ENCODE measurements around the gene ADGRA1.
"Not testable (repeated sequence)": the region's sequence is repeated elsewhere in the genome, so short reads cannot be mapped to it uniquely, and the experiment has no call there.

ADGRA1 gene

GRCh38 chr10:133127291-133128125 is 39.8 kb downstream of the ADGRA1 start:
- DNase-seq (ENCODE audit: low spot score): peak; percentile 70

GRCh38 chr10:133128126-133129070 is 40.7 kb downstream of the ADGRA1 start:
- no peak for DNase-seq (ENCODE audit: low spot score)

DNA sequence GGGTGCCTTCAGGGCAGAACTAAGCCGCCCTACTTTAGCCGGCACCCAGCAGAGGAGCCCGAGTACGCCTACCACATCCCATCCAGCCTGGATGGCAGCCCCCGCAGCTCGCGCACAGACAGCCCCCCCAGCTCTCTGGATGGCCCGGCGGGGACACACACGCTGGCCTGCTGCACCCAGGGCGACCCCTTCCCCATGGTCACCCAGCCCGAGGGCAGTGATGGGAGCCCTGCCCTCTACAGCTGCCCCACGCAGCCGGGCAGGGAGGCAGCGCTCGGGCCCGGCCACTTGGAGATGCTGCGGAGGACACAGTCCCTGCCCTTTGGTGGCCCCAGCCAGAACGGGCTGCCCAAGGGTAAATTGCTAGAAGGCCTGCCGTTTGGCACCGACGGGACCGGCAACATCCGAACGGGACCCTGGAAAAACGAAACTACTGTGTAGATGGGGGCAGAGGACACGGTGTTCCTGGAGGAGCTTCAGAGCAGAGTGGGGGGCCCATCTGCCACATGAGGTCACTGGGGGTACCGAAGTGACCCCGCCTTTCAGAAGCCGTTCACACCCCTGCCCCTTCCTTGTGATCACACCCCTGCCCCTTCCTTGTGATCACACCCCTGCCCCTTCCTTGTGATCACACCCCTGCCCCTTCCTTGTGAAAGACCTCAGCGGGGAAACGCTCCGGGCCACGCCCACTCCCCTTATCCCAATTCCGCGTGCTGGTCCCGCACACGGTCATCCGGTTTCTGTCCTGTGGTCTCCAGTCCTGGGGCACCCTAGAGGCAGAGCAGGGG is 41.5 kb downstream of the ADGRA1 start:
- DNase-seq (ENCODE audit: low spot score): no peak

GRCh38 chr10:133129859-133130495 is 42.3 kb downstream of the ADGRA1 start:
- no peak for DNase-seq (ENCODE audit: low spot score)

DNA sequence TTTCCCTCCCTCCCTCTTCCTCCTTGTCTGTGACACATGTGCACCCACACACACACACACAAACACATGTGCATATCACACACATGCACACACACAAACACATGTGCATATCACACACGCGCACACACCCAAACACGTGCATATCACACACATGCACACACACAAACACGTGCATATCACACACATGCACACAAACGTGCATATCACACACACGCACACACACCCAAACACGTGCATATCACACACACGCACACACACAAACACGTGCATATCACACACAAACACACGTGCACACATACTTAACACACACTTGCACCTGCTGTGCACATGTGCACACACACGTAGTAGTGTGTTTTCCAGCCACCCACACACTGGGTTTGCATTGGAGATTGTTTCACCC is 42.9 kb downstream of the ADGRA1 start:
- DNase-seq (ENCODE audit: low spot score): no peak

DNA sequence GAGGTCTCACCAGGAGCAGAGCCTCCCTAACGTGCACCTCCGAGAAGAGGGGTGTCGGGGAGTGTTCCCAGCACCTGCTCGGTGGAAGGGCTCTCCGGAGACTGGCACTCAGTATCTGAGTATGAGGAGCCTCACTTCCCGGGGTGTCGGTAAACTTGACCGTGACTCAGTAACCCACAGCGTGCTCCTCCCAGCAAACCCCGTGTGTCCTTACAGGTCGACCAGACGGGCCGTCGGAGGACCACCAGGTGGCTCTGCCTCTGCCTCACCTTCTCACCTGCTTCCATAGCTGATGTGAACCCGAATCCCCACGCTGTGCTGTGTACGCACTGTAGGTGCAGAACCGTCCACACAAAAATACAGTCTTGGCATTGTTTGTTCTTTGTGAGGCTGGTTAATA is 43.3 kb downstream of the ADGRA1 start:
- DNase-seq (ENCODE audit: low spot score): no peak

DNA sequence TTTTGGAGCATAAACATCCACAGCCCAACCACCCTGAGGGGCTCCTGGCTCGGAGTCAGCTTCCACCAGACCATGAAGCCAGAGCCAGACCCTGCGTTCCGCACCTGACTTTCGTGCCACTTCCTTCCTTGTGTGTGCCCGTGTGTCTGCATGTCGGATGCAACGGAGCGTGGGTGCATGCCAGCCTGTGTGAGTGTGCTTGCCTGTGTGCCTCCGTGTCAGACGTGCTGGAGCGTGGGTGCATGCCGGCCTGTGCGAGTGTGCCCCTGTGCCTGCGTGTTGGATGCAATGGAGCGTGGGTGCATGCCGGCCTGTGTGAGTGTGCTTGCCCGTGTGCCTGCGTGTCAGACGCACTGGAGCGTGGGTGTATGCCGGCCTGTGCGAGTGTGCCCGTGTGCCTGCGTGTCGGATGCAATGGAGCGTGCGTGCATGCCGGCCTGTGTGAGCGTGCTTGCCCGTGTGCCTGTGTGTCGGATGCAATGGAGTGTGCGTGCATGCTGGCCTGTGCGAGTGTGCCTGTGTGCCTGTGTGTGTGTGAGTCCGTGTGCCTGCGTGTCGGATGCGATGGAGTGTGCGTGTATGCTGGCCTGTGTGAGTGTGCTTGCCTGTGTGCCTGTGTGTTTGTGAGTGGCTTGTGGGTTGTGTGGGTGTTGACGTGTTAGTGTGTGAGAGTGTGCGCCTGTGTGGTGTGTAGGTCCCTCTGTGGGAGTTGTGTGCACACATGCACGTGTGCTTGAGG is 44.2 kb downstream of the ADGRA1 start:
- no peak for DNase-seq (ENCODE audit: low spot score)

DNA sequence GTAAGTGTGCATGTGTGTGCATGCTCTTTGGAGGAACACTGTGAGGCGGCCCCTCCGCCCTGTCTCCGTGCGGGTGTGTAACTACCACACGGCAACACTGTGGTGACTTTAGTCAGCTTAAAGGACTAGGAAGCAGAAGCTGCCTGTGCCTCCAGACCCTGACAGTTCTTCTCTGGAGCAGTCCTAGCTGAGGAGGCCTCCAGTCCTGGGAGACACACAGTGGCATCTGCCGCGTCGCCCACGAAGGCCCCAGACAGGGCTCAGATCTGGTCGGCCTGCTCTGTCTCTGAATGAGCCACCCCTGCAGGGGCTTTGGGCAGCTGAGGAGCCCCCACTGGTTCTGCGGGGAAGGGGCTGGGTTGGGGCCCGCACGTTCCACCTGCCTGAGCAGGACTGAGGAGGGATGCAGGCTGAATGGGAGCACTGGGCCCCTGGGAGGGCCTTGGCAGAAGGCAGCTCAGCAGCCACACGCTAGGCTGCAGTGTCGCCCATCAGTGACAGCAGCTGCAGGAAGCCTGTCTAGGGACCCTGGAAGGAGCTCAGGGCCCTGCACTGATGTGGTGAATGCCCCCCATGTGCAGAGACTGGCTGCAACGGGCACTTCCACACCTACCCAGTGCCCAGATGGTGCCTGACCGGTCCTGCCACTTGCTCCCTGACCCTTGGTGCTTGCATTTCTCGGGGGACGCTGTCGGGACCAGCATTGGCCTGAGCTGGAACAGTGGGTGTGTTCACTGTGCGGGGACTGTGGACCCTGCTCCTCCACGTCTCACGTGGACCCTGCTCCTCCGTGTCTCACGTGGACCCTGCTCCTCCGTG is 45.0 kb downstream of the ADGRA1 start:
- DNase-seq (ENCODE audit: low spot score): no peak

GRCh38 chr10:133133471-133134231 is 45.9 kb downstream of the ADGRA1 start:
- DNase-seq (ENCODE audit: low spot score): no peak

DNA sequence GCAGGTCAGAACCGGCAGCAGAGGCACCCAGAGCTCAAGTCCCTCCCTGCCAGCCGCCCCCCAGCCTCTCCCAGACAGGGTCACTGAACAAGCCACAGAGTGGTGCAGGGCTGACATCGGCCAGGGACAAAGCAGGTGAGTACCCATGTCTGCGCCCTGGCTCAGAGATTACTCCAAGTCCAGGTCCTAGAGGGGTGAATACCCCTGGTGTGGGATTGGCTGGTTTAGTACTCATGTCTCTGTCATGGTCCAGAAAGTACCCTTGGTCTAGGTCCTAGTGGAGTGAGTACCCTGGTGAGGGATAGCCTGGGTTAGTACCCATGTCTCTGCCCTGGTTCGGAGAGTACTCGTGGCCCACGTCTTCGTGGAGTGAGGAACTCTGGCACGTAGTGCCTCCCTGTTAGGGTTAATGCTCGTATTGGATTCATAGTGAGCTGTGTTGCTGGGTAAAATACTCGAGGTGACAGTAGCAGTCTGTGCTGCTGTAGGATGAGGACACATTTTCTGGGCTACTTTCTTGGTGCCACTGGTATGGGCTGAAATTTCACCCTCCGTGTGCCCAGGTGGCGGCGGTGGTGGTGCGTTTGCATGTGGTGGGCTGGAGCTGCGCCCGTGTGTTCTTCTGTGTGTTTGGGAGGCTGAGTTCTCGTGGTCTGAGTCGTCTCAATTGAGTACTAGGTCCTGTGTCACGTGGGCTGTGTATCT is 46.8 kb downstream of the ADGRA1 start:
- no peak for DNase-seq (ENCODE audit: low spot score)

- no peak for DNase-seq (ENCODE audit: low spot score)
Observed at GRCh38 chr10:133135116-133135465, 47.4 kb downstream of the ADGRA1 start.

- DNase-seq (ENCODE audit: low spot score): not testable (repeated sequence)
Observed at GRCh38 chr10:133137486-133138145, 49.9 kb downstream of the ADGRA1 start.

- no peak for DNase-seq (ENCODE audit: low spot score)
Observed at GRCh38 chr10:133139551-133140065, 51.9 kb downstream of the ADGRA1 start.

- no peak for DNase-seq (ENCODE audit: low spot score)
Observed at GRCh38 chr10:133140417-133141143, 52.9 kb downstream of the ADGRA1 start.

- no peak for DNase-seq (ENCODE audit: low spot score)
Observed at GRCh38 chr10:133141144-133141957, 53.6 kb downstream of the ADGRA1 start.

DNA sequence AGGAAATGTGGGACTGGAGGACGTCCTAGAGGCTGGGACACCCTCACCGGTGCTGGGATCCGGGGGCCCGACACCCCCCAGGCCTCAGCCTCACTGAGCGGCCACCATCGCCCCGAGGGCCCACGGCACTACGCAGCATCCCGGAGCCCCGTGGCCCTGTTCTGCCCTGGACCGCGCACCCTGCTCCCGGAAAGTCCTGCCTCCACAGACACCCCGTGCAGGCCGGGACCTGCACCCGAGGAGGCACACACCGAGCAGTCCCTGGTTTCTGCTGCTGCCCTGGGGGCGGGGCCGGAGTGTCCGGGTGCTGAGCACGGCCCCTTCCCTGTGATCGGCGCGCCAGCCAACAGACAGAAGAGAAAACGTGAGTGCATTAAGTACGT is 54.2 kb downstream of the ADGRA1 start:
- DNase-seq (ENCODE audit: low spot score): no peak

Measured in AG08396 (cell line).